ENCODE data around the gene PELI2.

GRCh38 chr14:56300495-56300894 lies 182.3 kb downstream of the PELI2 start:
- TF ChIP-seq EZH2 (IDR thresholded peaks at IDR 0.05; ENCODE audit: low read length) (no peak), CTCF (optimal IDR thresholded peaks at IDR 0.05 in 1 of 3, IDR thresholded peaks at IDR 0.05 in 1 of 3, conservative IDR thresholded peaks at IDR 0.05 in 1 of 3; ENCODE audit: extremely low read depth in 1 of 3, insufficient read depth in 2 of 3, low read length in 3 of 3) (no peak)

All from keratinocyte (primary cell).